HepG2 (cell line): Measurements from ENCODE around the gene TCTA. TPM values are rescaled to one million over a fixed set of nuclear protein-coding genes. Genes with fewer than 3 reads are reported as not detected.

ENCODE experiments used
- FOXM1 ChIP-seq: sonication (generic); formaldehyde crosslinking; IDR thresholded peaks from 2 replicates; pipeline ENCODE4 v1.5.0; 2020; ENCODE audit warnings: missing genetic modification reagents
- GZF1 ChIP-seq: sonication (generic); formaldehyde crosslinking; IDR thresholded peaks from 2 replicates; pipeline ENCODE4 v1.5.1; 2020; ENCODE audit warnings: mild to moderate bottlenecking, missing genetic modification reagents
- HNF4G ChIP-seq, 2 experiments: sonication (generic) in 1 of 2; formaldehyde crosslinking in 1 of 2; IDR thresholded peaks; 2 replicates each; pipeline versions ENCODE4 v1.4.0 to v1.6.1; 2011 to 2020; ENCODE audit warnings: borderline replicate concordance in 2 of 2, low read depth in 2 of 2, mild to moderate bottlenecking in 2 of 2, low read length in 1 of 2, missing genetic modification reagents in 1 of 2, moderate library complexity in 1 of 2
- HOXA3 ChIP-seq: sonication (generic); formaldehyde crosslinking; IDR thresholded peaks from 2 replicates; pipeline ENCODE4 v1.5.0; 2020; ENCODE audit warnings: missing genetic modification reagents
- KAT2B ChIP-seq: fragments of 150-350 bp; IDR thresholded peaks from 2 replicates; pipeline ENCODE4 v1.6.1; 2014; ENCODE audit warnings: low read depth, low read length, borderline replicate concordance
- KDM3A ChIP-seq: IDR thresholded peaks from 2 replicates; pipeline ENCODE4 v1.6.1; 2018; ENCODE audit warnings: low read depth, missing compliant biosample characterization
- KLF13 ChIP-seq: sonication (generic); formaldehyde crosslinking; IDR thresholded peaks from 2 replicates; pipeline ENCODE4 v1.4.0; 2020; ENCODE audit warnings: mild to moderate bottlenecking, missing genetic modification reagents
- MIER2 ChIP-seq: IDR thresholded peaks from 2 replicates; pipeline ENCODE4 v1.6.1; 2016; ENCODE audit warnings: missing biosample characterization, missing genetic modification reagents
- NAIF1 ChIP-seq: sonication (generic); formaldehyde crosslinking; IDR thresholded peaks from 2 replicates; pipeline ENCODE4 v1.5.0; 2020; ENCODE audit warnings: mild to moderate bottlenecking, missing genetic modification reagents, borderline replicate concordance
- PAWR ChIP-seq: sonication (generic); formaldehyde crosslinking; IDR thresholded peaks from 2 replicates; pipeline ENCODE4 v1.4.0; 2020; ENCODE audit warnings: missing genetic modification reagents, mild to moderate bottlenecking, borderline replicate concordance
- PHF8 ChIP-seq: sonication (generic); formaldehyde crosslinking; IDR thresholded peaks from 2 replicates; pipeline ENCODE4 v1.5.0; 2020; ENCODE audit warnings: missing genetic modification reagents
- PRDM4 ChIP-seq: sonication (generic); formaldehyde crosslinking; IDR thresholded peaks from 2 replicates; pipeline ENCODE4 v1.9.0; 2021; ENCODE audit warnings: missing genetic modification reagents, borderline replicate concordance
- REL ChIP-seq: sonication (generic); formaldehyde crosslinking; conservative IDR thresholded peaks from 2 replicates; pipeline ENCODE4 v1.8.0; 2022; ENCODE audit warnings: mild to moderate bottlenecking, missing genetic modification reagents, moderate library complexity
- SMAD9 ChIP-seq: sonication (generic); formaldehyde crosslinking; IDR thresholded peaks from 2 replicates; pipeline ENCODE4 v1.5.1; 2020; ENCODE audit warnings: mild to moderate bottlenecking, missing genetic modification reagents
- SNAI1 ChIP-seq: sonication (generic); formaldehyde crosslinking; IDR thresholded peaks from 2 replicates; pipeline ENCODE4 v1.5.0; 2020; ENCODE audit warnings: mild to moderate bottlenecking, missing genetic modification reagents, borderline replicate concordance
- SP2 ChIP-seq: sonication (generic); formaldehyde crosslinking; IDR thresholded peaks from 2 replicates; pipeline ENCODE4 v1.5.1; 2020; ENCODE audit warnings: mild to moderate bottlenecking, missing genetic modification reagents
- THAP9 ChIP-seq: sonication (generic); formaldehyde crosslinking; IDR thresholded peaks from 2 replicates; pipeline ENCODE4; 2020; ENCODE audit warnings: missing genetic modification reagents, mild to moderate bottlenecking, borderline replicate concordance
- ZBTB3 ChIP-seq: sonication (generic); formaldehyde crosslinking; IDR thresholded peaks from 2 replicates; pipeline ENCODE4 v1.4.0; 2020; ENCODE audit warnings: low read depth, mild to moderate bottlenecking, moderate library complexity, missing genetic modification reagents, borderline replicate concordance
- ZNF20 ChIP-seq: sonication (generic); formaldehyde crosslinking; IDR thresholded peaks from 2 replicates; pipeline ENCODE4 v1.4.0; 2020; ENCODE audit warnings: mild to moderate bottlenecking, moderate library complexity, missing genetic modification reagents
- ZNF205 ChIP-seq: IDR thresholded peaks from 2 replicates; pipeline ENCODE4 v1.6.1; 2018; ENCODE audit warnings: missing biosample characterization, missing genetic modification reagents
- ZNF253 ChIP-seq: sonication (generic); formaldehyde crosslinking; IDR thresholded peaks from 2 replicates; pipeline ENCODE4 v1.8.0; 2022; ENCODE audit warnings: mild to moderate bottlenecking, missing genetic modification reagents, borderline replicate concordance
- ZNF569 ChIP-seq: sonication (generic); formaldehyde crosslinking; IDR thresholded peaks from 2 replicates; pipeline ENCODE4 v1.5.0; 2020; ENCODE audit warnings: mild to moderate bottlenecking, missing genetic modification reagents, moderate library complexity, borderline replicate concordance
- ZNF644 ChIP-seq: IDR thresholded peaks from 2 replicates; pipeline ENCODE4 v1.6.1; 2016; ENCODE audit warnings: low read depth
- ZNF816 ChIP-seq: sonication (generic); formaldehyde crosslinking; IDR thresholded peaks from 2 replicates; pipeline ENCODE4 v1.8.0; 2022; ENCODE audit warnings: missing genetic modification reagents, mild to moderate bottlenecking, borderline replicate concordance
- polyA plus RNA-seq, 8 experiments: library from polyadenylated mRNA; depleted of rRNA in 3 of 8; stranded (reverse) in 7 of 8; unstranded in 1 of 8; fragments of >200 nt; fragmentation: Illumina TruSeq in 4 of 8; extraction: Trizol in 4 of 8; gene quantifications; 2 replicates each; pipeline versions ENCODE4 v1.2.1 to v1.2.3, GENCODE V29; 2011 to 2016; ENCODE audit warnings: low read depth in 4 of 8, missing spikeins in 1 of 8, mixed read lengths in 1 of 8; ENCODE audit not compliant: insufficient read depth in 1 of 8
- total RNA-seq, 5 experiments: library from RNA; depleted of rRNA; stranded (reverse); fragments of >200 nt; fragmentation: Illumina TruSeq; extraction: Trizol; gene quantifications; 2 replicates each; pipeline ENCODE4 v1.2.3, GENCODE V29; 2016; ENCODE audit warnings: low read depth in 1 of 5
- TF ChIP-seq, protein P1 (sequence below): sonication (generic); formaldehyde crosslinking; IDR thresholded peaks from 2 replicates; pipeline ENCODE4 v1.4.0; 2020; ENCODE audit warnings: missing genetic modification reagents, low read depth, mild to moderate bottlenecking, borderline replicate concordance

The TCTA gene
- total and polyA plus RNA-seq, 2 of the 13 experiments (the other 11 are each of a cell fraction or from before 2014, with no cell fraction given): 8.3 to 13.2 TPM

DNA sequence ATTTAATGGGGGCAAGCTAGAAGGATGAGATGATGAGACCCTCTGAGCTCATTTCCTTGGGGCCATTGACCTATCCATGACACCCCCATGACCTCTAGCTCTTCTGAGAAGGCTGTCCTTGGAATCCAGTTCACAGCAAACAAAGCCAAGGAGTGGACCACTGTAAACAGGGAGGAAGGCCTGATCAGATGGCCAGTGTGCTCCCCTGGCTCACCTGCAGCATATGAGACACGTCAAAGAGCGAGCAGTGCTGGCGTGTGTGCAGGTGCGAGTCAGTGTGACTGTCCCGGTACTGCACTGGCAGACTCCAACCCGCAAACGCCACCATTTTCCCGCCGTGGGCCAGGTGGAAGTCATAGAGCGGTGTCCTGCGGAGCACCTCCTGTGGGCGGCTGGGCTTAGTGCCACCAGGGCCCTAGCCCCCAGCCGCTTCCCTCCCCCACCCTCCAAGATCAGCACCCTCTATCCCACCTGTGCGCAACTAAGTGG lies 9.7 kb downstream of the TCTA start (continued):
- TF ChIP-seq ZNF205 (CRISPR knock-in tag): no peak
- TF ChIP-seq, protein P1, sequence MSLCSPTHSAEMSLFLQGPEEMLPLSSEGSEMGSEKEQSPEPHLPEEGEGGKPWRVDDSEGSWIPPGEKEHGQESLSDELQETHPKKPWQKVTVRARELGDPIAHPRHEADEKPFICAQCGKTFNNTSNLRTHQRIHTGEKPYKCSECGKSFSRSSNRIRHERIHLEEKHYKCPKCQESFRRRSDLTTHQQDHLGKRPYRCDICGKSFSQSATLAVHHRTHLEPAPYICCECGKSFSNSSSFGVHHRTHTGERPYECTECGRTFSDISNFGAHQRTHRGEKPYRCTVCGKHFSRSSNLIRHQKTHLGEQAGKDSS: 0 out of 2 replicates have a peak, but pooled peaks have one; percentile 77
- TF ChIP-seq THAP9: no peak
- TF ChIP-seq SMAD9 (CRISPR knock-in tag): 0 out of 2 replicates have a peak, but pooled peaks have one; percentile 50
- TF ChIP-seq HNF4G (IDR thresholded peaks at IDR 0.05; ENCODE audit: borderline replicate concordance, low read depth, low read length): no peak
- TF ChIP-seq HNF4G (CRISPR knock-in tag; IDR thresholded peaks at IDR 0.05; ENCODE audit: borderline replicate concordance, low read depth): no peak
- TF ChIP-seq NAIF1: no peak
- TF ChIP-seq ZNF253 (CRISPR knock-in tag): no peak
- TF ChIP-seq KLF13 (CRISPR knock-in tag): no peak
- TF ChIP-seq KAT2B: no peak
- peak; percentile 70; the same call in 1 of the 2 replicates for TF ChIP-seq PHF8 (CRISPR knock-in tag)
- TF ChIP-seq ZNF644 (CRISPR knock-in tag): no peak
- TF ChIP-seq PRDM4 (CRISPR knock-in tag): no peak
- TF ChIP-seq SP2 (CRISPR knock-in tag): no peak; the same call in 1 of the 2 replicates
- 0 out of 2 replicates have a peak, but pooled peaks have one; percentile 80 for TF ChIP-seq ZBTB3 (CRISPR knock-in tag)
- no peak for TF ChIP-seq HOXA3 (CRISPR knock-in tag)
- no peak for TF ChIP-seq ZNF20 (CRISPR knock-in tag)
- TF ChIP-seq PAWR (CRISPR knock-in tag): no peak; the same call in 1 of the 2 replicates
- no peak for TF ChIP-seq REL (CRISPR knock-in tag)
- no peak for TF ChIP-seq ZNF816 (CRISPR knock-in tag)
- TF ChIP-seq ZNF569 (CRISPR knock-in tag): no peak
- no peak for TF ChIP-seq MIER2 (CRISPR knock-in tag)
- TF ChIP-seq SNAI1: no peak; the same call in 1 of the 2 replicates
- TF ChIP-seq KDM3A (CRISPR knock-in tag): no peak
- TF ChIP-seq FOXM1 (CRISPR knock-in tag): no peak
- TF ChIP-seq GZF1 (CRISPR knock-in tag): no peak
